ENCODE measurements around the gene GADD45A.

The GADD45A gene

GRCh38 chr1:67735806-67736627 is 51.0 kb downstream of the GADD45A start (continued):
- TF ChIP-seq ZNF280D (tag by site-specific recombination; IDR thresholded peaks at IDR 0.05) (no peak), ZNF692 (tag by site-specific recombination; IDR thresholded peaks at IDR 0.05) (0 out of 2 replicates have a peak, but pooled peaks have one; percentile 16), KLF9 (tag by site-specific recombination; IDR thresholded peaks at IDR 0.05; ENCODE audit: low read depth) (peak; percentile 33; the same call in 1 of the 2 replicates), ZSCAN5A (tag by site-specific recombination; IDR thresholded peaks at IDR 0.05) (no peak), ZNF169 (tag by site-specific recombination; IDR thresholded peaks at IDR 0.05) (no peak), OSR2 (tag by site-specific recombination; IDR thresholded peaks at IDR 0.05) (peak; percentile 47), ZNF223 (tag by site-specific recombination; IDR thresholded peaks at IDR 0.05) (no peak), GLI4 (tag by site-specific recombination; IDR thresholded peaks at IDR 0.05) (no peak), ZNF133 (tag by site-specific recombination; IDR thresholded peaks at IDR 0.05) (no peak), ZNF449 (tag by site-specific recombination; IDR thresholded peaks at IDR 0.05) (no peak), SP2 (tag by site-specific recombination; IDR thresholded peaks at IDR 0.05) (peak; percentile 23; the same call in 1 of the 2 replicates), CTCF (tag by site-specific recombination; IDR thresholded peaks at IDR 0.05) (no peak), ZFP41 (tag by site-specific recombination; IDR thresholded peaks at IDR 0.05; ENCODE audit: borderline replicate concordance) (no peak), ZNF501 (tag by site-specific recombination; IDR thresholded peaks at IDR 0.05) (no peak), ZNF416 (tag by site-specific recombination; IDR thresholded peaks at IDR 0.05) (no peak), INSM2 (tag by site-specific recombination; IDR thresholded peaks at IDR 0.05) (no peak), ZNF785 (tag by site-specific recombination; IDR thresholded peaks at IDR 0.05) (no peak), ZNF621 (tag by site-specific recombination; IDR thresholded peaks at IDR 0.05) (no peak), MEIS1 (CRISPR knock-in tag; IDR thresholded peaks at IDR 0.05; ENCODE audit: borderline replicate concordance) (no peak), ZNF704 (tag by site-specific recombination; IDR thresholded peaks at IDR 0.05) (no peak), ZNF10 (tag by site-specific recombination; IDR thresholded peaks at IDR 0.05) (no peak), MZF1 (tag by site-specific recombination; IDR thresholded peaks at IDR 0.05; ENCODE audit: borderline replicate concordance) (no peak), MYNN (tag by site-specific recombination; IDR thresholded peaks at IDR 0.05; ENCODE audit: borderline replicate concordance) (no peak), ZNF266 (tag by site-specific recombination; IDR thresholded peaks at IDR 0.05; ENCODE audit: low read depth) (no peak), ZNF37A (tag by site-specific recombination; IDR thresholded peaks at IDR 0.05) (no peak), ZSCAN16 (tag by site-specific recombination; IDR thresholded peaks at IDR 0.05) (no peak)
